GM23248 (cell line): ENCODE data around the gene ITIH2.

ENCODE experiments used
- EZH2 ChIP-seq: fragments of 200-600 bp; sonication (generic); IDR thresholded peaks from 2 replicates; pipeline ENCODE4 v1.6.1; 2018; ENCODE audit warnings: antibody characterized with exemption, mild to moderate bottlenecking; ENCODE audit not compliant: insufficient read depth, poor library complexity, severe bottlenecking
- EZH2phosphoT487 ChIP-seq: fragments of 200-600 bp; sonication (generic); IDR thresholded peaks from 2 replicates; pipeline ENCODE4 v1.6.1; 2018; ENCODE audit warnings: antibody characterized with exemption, moderate library complexity, mild to moderate bottlenecking, low read depth; ENCODE audit not compliant: insufficient read depth

DNA sequence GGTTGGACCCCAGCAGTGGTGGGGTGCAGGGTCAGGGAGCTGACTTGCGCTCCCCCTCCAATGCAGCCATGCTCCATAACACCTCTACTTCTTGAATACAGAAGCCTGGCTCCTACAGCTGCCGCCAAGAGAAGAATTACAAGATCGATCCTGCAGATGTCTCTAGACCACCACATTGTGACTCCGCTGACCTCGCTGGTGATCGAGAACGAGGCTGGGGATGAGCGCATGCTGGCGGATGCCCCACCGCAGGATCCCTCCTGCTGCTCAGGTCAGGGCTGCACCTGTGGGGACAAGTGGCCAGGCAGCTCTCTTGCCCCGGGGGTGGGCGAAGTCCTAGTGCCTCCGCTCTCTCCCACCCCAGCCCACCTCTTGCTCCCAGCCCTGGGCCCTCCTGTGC, 31.7 kb downstream of the ITIH2 start:
- TF ChIP-seq EZH2 (no peak), EZH2phosphoT487 (no peak)
